NOMO-1 treated with dmso at 0.1 percent for 144 hours (cell line): ENCODE results near the gene SHMT2.
"Not testable (repeated sequence)": the region's sequence is repeated elsewhere in the genome, so short reads cannot be mapped to it uniquely, and the experiment has no call there.

Source experiments
- DNase-seq: peaks from one replicate; lab custom pipeline; 2025; ENCODE audit not compliant: unreplicated experiment; lab: John Stamatoyannopoulos, UW

Gene SHMT2

GRCh38 chr12:57261428-57261865 lies 31.9 kb downstream of the SHMT2 start:
- DNase-seq, result no peak

GRCh38 chr12:57262126-57262822 lies 32.8 kb downstream of the SHMT2 start:
- no peak for DNase-seq

GRCh38 chr12:57263096-57263495 lies 33.6 kb downstream of the SHMT2 start:
- DNase-seq, result no peak

- no peak for DNase-seq
Observed at GRCh38 chr12:57266681-57267080, 37.2 kb downstream of the SHMT2 start.

- no peak for DNase-seq
Observed at GRCh38 chr12:57268264-57268663, 38.8 kb downstream of the SHMT2 start.

GRCh38 chr12:57270966-57271470 lies 41.5 kb downstream of the SHMT2 start:
- no peak for DNase-seq

GRCh38 chr12:57272337-57273151 lies 43.0 kb downstream of the SHMT2 start:
- no peak for DNase-seq

- DNase-seq, result no peak
Observed at GRCh38 chr12:57273516-57273915, 44.0 kb downstream of the SHMT2 start.

GRCh38 chr12:57276233-57276632 lies 46.7 kb downstream of the SHMT2 start:
- not testable (repeated sequence) for DNase-seq

- DNase-seq, result no peak
Observed at GRCh38 chr12:57276935-57277563, 47.5 kb downstream of the SHMT2 start.

- DNase-seq, result no peak
Observed at GRCh38 chr12:57278465-57279381, 49.2 kb downstream of the SHMT2 start.

- DNase-seq, result no peak
Observed at GRCh38 chr12:57280211-57281062, 50.9 kb downstream of the SHMT2 start.

GRCh38 chr12:57282073-57282472 lies 52.6 kb downstream of the SHMT2 start:
- not testable (repeated sequence) for DNase-seq
